ENCODE results near the gene GLIPR1L2.

GRCh38 chr12:75443709-75444108 lies 52.8 kb downstream of the GLIPR1L2 start:
- TF ChIP-seq CTCF (conservative IDR thresholded peaks at IDR 0.05; ENCODE audit: low read depth, low read length) (no peak), EZH2 (IDR thresholded peaks at IDR 0.05; ENCODE audit: low read length, unreplicated experiment) (no peak), EZH2phosphoT487 (IDR thresholded peaks at IDR 0.05; ENCODE audit: borderline replicate concordance, low read length) (no peak)

Measured in PC-3 (cell line).